HG03139 (cell line): ENCODE results near the gene MAPK7.
"Not testable (repeated sequence)": the region's sequence is repeated elsewhere in the genome, so short reads cannot be mapped to it uniquely, and the experiment has no call there.

Source experiments
- ATAC-seq: cut with Tn5 transposase; IDR thresholded peaks from one replicate; pipeline ENCODE4 v1.9.1; 2021; ENCODE audit not compliant: unreplicated experiment

The MAPK7 gene

DNA sequence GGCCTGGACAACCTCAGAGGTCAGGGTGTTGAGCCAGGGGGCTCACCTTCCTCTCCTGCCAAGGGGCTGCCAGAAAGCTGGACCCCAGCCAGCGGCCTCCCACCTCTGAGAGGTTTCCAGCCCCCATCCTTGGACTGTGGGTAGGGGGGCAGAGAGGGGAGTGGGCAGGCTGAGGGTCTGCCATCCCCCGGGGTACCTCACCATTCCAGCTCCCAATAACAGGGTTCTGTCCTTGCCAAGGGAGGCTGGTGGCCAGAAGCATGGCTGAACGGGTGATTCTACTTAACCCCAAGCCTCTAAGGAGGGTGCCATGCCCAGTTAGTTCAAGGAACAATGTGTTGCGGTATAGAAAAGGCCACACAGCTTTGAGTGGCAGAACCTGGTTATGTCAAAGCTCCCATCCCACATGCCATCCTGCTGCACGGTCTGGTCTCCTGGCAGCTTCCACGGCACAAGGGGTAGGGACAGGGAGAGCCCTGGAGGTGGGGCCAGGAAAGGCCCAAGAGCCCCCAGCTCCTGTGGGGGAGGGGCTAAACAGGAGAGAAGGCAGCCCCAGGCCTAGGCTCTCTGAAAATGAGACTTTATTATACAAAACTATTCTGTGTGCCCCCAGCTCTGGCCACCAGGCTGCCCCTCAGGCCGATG is 35.6 kb upstream of the MAPK7 start:
- ATAC-seq, result no peak

DNA sequence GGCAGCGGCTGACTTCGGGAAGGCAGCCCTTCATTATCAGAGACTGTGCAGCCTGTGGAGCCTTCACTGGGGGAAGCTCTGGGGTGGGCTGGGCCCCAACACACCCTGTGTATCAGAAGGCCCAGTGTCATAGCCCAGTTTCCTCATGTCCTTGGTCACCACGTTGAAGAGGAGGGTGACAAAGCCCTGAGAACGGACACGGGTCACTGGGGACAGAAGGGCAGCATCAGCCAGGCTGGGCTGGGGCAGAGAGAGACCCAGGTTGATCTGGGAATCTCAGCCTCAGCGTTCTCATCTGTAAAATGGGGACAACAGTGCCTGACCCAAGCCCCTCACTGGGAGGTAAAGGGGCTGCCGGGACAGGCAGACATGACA is 35.1 kb upstream of the MAPK7 start:
- no peak for ATAC-seq

DNA sequence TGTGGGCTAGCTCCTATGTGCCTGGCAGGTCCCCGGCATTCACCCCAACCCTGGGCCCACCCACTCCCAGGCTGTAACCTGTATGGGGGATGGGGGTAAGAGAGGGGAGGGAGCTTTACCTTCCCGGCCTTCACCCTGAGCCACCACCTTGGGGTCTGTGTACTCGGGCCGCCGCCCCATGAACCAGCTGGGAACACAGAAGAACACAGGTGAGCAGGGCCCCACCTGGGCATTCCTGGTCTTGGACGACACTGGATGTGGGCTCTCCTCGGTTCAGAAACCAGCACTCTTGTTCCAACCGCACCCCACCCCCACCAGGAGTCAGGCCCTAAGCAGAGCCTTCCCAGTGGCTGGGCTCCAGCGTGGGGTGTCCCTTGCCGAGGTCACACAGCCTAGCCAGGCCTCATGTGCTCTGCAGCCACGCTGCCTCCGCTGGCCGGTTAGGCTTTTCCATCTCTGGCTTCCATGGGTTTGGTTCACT is 34.6 kb upstream of the MAPK7 start:
- ATAC-seq, result no peak

DNA sequence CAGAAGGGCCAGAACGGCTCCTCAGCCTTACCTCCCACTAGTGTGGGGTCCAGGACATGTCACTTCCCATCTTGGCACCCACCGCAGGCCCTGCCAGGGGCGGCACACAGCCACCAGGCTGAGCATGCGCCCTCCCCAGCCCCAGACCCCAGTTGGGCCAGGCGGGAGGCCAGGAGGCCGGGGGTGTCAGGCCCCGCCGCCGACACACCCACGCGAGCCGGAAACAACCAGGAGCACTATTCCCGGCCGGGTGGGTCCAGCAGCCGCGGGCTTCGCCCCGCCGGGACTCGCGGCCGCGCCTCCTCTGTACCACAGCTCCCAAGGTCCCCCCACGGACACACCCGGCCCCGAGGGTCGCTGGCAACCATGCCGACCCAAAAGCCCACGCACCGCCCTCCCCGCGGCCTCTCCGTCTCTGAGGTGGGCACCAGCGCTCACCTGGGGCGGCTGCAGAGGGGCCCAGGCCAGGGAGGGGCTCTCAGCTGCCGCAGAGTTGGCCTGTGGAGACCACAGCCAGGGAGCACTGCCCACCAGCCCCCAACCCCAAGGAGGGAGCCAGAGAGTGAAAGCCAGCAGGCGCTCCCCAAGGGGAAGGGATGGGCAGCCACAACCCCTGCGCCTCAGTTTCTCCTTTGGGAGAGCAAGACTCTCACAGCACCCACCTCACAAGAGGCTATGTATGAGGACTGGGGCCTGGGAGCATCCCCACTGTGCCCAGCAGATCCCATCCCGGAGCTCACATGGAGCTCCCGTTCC is 33.8 kb upstream of the MAPK7 start:
- no peak for ATAC-seq

DNA sequence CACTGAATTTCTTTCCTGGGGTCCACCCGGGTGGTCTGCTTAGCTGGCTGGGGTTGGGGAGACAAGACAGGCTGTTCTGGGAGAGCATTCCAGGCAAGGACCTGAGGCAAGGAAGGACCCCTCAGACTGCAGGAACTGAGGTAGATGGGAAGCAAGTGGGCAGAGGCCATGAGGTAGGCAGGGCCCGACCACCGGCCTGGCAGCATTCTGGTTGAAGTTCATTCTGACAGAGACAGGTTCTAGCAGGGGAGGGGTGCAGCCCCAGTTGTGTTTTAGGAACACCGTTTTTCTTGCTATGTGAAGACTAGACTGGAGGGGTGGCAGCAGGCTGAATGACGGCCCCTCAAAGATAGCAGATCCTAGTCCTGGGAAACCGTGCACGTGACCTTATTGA is 33.2 kb upstream of the MAPK7 start:
- ATAC-seq, result no peak

DNA sequence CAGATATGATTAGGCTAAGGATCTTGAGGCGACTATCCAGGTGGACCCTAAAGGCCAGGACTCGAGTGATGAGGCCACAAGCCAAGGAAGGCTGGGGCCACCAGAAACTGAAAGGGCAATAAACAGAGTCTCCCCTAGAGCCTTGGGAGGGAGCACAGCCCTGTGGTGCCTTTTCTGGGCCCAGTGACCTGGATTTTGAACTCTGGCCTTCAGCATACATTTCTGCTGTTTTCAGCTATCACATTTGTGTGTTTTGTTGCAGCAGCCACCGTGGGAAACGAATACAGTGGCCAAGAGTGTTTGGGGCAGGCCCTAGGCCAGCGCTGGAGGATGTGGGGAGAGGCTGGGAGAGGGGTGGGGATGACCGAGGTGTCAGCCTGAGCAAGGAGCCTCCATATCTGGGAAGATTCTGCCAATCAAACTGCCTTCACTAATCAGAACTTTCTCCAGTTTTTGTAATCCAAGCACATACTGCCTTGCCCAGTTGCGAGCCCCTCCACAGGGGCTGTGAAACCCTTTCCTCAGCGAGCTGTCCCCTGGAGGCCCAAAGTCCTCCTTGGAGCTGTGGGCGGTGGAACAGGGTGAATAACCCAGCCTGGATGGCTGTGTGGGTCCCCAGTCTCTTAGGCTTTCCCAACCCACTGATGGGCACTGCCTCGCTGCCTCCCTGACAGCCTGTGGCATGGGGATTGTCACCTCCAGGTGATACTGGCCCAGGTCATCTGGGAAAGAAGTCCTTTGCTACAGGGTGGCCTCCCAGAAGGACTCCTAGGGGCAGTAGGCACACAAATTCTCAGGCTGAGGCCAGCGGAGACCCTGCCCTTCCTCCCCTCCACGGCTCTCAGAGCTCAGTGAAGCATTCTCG is 32.6 kb upstream of the MAPK7 start:
- ATAC-seq, result no peak

DNA sequence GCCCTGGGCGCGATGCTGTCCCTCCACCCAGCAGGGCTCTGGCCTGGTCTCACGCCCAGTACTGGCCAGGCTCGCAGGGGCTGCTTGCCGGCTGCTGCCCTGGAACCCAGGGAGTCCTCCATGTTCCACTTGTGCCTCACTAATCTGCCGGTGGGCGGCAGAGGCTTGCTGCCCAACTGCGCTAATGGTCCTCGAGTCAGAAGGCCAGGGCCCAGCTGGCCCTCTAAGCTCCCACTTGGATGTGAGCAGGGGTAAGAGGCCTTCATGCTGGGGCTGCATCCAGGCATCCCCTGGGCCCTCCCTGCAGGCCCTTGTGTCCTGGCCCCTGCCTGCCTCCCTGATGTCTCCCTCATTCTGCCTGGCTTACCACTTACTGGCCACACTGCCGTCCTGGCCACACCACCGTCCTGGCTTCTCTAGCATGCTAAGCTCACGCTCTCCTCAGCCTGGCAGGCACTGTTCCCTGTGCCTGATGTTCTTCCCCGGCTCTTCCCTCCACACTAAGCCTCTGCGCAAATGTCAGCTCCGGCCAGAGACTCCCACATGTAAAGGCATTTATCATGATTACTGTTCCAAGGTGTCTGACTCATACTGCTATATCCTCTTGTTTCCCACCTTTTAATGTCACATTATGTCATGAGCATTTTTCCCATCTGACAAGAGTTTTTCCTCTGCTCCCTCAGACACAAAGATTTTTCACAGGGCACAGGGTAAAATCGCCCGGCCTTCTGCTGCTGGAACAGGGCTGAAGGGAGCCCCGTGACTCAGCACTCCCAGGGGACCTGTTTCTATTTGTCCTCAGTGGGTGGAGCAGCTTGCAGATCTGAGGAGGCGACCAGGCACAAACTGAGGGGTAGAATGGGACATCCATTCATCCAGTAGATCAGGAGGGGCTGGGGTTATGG is 31.7 kb upstream of the MAPK7 start:
- no peak for ATAC-seq

DNA sequence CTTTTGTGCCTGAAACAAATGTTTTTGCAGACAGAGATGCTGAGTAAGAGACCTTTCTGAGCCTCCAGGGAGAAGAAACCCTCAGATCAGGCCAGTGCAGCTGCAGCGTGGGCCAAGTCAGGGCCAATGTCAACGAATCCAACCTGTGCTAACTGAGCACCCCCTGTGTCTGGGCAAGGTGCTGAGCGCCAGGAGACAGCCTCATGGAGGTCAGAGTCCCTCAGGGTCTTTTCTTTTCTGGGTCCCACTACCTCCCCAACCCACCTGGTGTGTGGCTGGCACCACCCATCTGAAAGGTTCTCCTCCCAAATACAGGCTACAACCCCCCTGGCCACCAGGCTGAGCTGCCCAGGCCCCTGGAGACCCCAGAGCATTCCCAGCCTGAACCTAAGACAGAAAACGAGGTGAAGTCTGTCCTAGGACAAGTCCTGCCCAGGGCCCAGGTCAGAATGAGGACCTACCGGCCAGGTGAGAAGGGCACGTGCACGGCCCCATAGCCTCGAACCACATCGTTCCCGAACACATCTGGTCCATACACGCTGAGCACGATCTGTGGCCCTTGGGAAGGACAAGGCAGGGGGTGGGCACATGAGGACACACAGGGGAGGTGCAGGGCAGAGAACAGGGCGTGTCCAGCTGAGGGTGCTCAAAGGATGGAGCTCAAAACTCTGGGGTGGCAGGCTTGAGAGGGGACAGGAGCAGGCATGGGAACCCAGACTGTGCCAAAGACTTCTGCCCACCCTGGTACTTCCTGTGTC is 30.8 kb upstream of the MAPK7 start:
- no peak for ATAC-seq

DNA sequence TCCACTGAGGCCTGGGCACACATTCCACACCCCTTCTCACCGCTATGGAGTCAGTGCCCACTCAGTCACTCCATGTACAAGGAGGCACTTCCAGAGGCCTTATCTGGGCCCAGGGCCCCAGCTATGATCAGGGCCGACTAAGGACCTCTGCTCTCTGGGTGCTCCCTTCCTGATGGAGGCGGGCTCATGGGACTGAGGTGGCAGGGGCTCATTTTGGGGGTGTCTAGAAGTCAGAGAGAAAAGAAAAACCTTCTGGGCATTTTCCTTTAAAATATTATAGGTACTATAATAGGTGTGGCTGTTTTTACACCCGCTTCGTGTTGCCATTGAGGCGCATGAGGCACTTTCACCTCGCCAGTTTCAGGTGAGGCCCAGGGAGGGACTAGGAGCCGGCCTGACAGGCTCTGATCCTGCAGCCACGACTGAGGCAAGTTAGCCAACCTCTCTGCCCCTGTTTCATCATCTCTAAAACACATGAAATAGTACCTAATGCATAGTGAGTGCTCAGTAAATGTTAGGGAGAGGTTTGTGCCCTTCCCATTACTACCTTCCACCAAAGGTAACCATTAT is 30.1 kb upstream of the MAPK7 start:
- ATAC-seq, result no peak

DNA sequence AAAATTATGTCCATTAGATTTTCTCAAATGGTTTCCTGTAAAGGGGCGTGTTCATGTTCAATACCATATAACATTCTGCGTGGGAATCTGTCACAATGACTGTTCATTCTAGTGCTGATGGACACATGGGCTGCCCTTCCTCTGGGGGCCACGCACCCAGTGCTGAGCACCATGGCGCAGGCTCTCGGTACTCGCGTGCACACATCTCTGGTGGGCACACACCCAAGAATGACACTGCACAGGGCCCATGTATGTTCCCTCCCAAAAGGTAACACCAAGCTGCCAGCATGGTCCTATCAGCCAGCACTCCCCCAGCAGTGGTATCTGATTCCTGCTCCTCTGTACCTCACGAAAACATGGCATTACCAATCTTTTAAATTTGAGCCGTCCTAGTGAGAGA is 29.5 kb upstream of the MAPK7 start:
- ATAC-seq, result no peak

DNA sequence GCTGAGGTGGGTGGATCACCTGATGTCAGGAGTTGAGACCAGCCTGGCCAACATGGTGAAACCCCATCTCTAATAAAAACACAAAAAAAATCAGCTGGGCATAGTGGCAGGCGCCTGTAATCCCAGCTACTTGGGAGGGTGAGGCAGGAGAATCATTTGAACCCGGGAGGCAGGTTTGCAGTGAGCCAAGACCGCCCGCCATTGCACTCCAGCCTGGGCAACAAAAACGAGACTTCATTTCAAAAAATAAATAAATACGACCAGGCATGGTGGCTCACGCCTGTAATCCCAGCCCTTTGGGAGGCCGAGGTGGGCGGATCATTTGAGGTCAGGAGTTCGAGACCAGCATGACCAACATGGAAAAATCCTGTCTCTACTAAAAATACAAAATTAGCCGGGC is 24.9 kb upstream of the MAPK7 start:
- ATAC-seq, result not testable (repeated sequence)

DNA sequence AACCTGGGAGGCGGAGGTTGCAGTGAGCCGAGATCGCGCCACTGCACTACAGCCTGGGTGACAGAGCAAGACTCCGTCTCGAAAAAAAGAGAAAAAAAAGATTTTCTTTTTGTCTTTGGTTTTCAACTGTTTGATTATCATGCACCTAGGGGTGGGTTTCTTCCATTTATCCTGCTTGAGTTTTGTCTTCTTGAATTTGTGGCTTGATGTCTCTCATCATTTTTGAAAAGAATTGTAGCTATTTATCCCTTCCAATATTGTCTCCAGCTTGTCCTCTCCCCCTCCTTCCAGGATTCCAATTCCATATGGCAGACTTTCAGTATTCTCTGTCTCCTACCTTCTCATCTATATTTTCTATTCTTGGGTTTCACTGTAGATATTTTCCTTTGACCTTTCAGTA is 23.6 kb upstream of the MAPK7 start:
- no peak for ATAC-seq

DNA sequence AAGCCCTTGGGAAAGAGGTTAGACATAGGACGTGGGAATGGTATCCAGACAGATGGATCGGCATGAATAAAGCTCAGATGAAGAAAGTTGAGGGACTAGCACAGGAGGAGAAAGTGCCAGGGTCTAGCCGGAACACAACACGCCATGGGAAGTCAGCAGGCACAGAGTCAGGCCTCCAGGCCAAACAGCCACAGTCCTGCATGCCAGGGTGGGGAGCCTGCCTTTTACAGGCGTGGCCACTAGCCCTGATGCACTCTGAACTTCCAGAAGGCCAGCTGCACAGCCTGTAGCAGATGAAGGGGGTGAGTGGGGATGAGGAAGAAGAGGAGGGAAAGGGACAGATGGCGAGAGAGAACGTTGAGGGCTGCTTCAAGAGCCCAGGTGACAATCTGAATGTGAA is 20.9 kb upstream of the MAPK7 start:
- ATAC-seq, result no peak

DNA sequence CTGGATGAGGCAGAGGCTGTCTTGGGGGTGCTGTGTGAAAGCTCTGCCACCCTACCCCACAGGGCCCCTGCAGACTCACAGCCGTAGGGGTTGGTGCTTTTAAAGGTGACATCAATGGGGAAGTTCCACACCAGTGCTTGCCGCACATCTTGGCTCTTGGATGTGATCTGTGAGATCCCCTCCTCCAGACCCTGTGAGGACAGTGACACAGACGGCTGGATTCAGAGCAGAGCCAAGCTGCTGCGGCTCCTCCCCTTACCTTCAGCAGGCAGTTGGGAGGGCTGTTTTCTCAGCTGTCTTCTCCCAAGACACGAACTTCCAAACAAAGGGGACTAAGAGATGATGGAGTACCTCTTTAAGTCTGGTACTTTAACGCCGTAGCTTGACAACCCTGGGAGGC is 20.5 kb upstream of the MAPK7 start:
- no peak for ATAC-seq

DNA sequence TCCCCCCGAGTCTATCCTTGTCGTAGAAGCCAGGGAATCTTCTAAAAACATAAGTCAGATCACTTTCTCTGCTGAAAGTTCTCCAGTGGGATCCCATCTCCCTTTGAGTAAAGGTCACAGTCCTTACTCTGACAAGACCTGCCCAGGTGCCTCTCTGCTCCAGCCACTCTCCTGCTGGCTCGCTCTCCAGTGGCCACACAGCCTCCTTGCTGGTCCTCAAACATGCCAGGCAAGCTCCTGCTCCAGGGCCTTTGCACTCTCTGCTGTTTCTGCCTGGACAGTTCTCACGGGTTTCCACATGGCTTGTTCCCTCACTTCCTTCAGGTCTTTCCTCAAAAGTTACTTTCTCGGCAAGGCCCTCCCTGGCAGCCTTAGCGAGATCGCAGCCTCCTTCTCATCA is 19.1 kb upstream of the MAPK7 start:
- no peak for ATAC-seq

DNA sequence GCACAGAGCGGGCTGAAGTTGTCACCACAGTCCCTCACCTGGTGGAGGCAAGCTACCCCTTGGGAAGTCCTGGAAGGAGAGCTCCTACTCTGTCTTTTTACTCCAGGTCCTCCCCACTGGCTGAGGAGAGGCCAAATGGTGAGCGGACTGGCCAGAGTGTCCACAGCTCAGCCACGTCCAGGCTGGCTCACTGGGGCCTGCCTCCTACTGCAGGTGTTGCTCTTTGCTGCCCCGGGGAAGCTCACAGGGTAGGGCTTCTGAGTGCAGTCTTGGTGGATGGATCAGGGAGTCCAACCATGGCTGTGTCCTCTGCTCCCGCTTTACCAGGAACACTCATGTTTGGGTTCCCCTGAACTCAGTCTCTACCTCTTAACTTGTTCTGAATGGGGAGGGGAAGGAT is 18.4 kb upstream of the MAPK7 start:
- ATAC-seq, result no peak

DNA sequence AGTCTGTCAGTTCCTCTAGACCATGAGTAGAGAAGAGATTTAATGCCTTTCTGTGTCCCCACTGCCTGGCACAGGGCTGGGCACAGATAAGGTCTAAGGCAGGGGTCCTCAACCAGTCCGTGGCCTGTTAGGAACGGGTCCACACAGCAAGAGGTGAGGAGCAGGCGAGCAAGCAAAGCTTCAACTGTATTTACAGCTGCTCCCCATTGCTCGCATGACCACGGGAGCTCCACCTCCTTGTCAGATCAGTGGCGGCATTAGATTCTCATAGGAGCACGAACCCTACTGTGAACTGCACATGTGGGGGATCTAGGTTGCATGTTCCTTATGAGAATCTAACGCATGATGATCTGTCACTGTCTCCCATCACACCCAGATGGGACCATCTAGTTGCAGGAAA is 17.5 kb upstream of the MAPK7 start:
- no peak for ATAC-seq

DNA sequence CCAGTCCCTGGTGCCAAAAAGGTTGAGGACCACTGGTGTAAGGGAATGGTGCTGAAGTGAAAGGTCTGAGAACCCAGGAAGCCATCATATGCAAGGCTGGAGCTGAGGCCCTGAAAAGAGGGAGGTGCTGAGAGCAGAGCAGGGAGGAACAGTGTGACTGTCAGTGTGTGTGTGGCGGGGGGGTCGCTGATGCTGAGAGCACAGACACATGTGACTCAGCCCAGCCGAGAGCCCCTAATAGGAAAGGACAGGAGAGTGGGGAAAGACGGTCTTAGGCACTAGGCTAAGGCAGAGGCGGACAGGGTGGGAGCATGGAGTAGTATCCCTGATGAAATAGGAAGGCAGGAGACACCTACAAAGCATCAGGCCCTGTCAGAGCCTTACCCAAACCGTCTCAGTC is 17.0 kb upstream of the MAPK7 start:
- ATAC-seq, result no peak

DNA sequence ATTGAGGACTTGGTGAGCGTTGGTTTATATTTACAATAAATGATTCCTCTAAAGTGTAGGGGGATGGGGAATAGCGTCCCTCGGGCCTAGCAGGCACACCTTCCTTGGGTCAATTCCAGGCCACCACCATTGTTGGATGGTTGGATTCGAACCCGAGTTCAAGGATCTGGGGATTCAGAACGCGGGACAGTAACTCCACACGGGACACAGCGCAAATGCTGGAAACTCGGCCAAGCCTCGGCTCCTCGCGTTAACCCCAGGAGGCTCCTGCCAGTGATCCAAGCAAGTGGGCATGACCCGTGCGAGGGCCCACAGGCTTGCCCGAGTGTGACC is 16.4 kb upstream of the MAPK7 start:
- ATAC-seq, result no peak
